Tracheal epithelial cell (primary cell): ENCODE measurements around the gene PIGU. TPM values are rescaled to one million over a fixed set of nuclear protein-coding genes. Genes with fewer than 3 reads are reported as not detected.

Source experiments
- total RNA-seq: library from RNA; depleted of rRNA; stranded (reverse); fragments of >200 nt; gene quantifications from 2 replicates; pipeline ENCODE4 v1.2.1, GENCODE V29; 2014

The PIGU gene
- 4.3 and 8.7 TPM in 2 replicates for total RNA-seq

DNA sequence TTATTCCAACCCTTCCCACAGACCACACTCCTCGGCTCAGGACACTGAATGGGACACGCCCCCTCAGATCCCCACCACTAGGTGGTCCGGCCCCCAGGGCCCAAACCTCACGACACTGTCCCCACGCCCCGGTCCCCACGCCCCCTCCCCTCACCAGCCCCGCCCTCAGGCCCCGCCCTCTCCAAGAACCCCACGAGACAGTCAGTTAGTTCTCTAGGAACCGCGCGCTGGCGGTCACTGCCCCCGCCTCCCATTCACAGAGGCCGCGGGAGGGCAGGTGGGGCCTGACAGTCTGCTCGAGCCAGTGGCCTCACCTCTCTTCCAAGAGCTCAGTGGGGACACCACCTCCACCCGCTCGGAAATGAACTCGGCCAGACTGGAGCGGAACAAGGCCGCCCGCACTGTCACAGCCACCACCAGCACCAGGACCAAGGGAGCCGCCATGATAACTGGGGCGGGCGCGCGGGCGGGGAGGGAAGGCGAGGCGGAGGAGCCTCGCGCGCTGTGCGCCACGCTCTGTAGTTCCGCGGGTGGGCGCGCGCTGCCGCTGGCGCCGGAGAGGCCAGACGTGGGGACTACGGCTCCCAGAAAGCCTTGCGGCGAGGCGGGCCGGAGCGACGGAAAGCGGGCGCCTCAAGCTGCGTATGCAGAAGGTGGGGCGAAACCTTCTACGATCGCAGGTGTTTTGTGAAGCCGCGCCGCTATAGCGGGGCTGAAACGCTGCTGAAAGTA, at the start of gene PIGU:
TSS of gene PIGU (minus strand) at position 451 of the 732 bp plus-strand sequence. CDS start at position 444, 7 bp downstream.

GRCh38 chr20:34704177-34705007, 27.5 kb upstream of the PIGU start, which contains the start of gene TP53INP2:
Gene TP53INP2, plus strand, starts transcription at chr20:34704344. Its CDS starts 4,396 bp downstream, at chr20:34708740.

DNA sequence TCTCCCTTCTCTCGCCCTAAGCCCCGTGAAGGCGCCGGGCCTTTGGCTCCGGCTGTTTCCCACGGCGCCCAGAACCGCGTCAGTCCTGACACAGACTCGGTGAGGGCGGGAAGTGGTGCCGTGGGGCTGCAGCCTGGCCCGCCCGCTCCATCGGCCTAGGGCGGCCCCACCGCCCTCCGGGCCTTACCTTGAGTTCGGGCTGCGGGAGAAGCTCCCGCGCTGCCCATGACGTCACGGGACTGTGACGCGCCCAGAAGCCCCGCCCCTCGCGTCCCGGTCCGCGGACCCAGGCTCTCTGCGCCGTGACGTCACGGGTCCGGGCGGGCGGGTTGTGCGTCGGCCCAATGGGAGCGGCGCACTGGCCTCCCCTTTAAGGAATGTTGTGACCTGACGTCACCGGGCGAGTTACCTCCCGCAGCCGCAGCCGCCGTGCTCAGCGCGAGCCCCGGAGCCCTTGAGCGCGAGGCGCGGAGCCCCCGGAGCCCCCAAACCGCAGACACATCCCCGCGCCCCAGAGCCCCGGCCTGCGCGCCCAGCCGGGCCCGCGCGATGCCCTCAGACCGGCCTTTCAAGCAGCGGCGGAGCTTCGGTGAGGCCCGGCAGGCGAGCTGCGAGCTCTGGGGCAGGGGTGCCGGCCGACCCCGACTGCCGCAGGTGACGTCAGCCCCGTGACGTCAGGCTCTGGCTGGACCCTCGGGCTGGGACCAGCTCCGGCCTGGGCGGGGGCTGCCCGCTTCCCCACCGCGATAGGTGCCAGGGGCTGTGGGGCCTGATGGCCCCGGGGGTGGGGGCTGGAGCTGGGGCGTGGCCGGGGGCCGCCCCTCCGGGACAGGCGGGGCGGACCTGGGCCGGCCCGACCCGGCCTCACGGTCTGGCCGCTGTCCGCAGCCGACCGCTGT, 118.3 kb downstream of the PIGU start, which contains the start of gene MAP1LC3A:
TSS of gene MAP1LC3A (plus strand) at position 399 of the 899 bp plus-strand sequence. CDS start at position 550, 151 bp downstream.

DNA sequence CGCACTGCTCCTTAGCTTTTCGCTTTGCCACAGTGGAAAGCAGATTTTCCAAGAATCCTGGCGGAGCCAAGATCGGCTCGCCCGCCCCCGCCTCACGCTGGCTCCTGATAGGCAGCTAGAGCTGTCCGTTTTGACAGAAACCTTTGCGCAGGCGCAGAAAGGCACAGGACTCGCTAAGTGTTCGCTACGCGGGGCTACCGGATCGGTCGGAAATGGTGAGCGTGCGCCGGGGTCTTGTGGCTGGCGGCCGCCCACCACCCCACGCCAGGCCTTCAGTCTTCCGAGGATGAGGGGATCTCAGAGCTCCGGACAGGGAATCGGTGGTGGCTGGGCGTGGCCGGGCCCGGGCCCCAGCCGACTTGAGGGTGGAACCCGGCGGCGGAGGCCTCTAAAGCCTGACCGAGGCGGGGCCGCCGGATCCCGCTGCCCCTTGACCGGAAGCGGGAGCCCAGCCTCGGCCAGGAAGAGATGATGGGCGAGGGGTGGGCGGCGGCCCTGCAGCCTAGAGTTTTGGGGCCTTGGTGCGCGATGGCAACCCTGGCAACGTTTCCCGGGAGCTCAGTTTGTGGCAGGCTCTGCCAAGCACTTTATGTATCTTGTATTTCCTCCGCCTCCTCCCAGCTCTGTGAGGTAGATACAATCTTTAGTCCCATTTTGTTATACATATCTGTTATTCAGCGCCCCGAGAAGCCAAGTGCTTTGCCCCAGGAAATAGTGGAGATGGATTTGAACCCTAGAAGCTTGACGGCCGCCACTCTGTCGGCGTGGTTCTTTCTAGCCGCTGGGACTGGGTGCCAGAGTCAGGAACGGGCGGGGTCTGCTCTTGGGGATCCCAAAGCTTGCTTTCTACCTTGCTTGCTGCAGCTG, 160.4 kb downstream of the PIGU start, which contains the start of gene DYNLRB1:
TSS of gene DYNLRB1 (plus strand) at position 176 of the 867 bp plus-strand sequence. CDS start at position 213, 37 bp downstream.

Other genes starting within 250 kb of the PIGU start
- 14.7 and 22.9 TPM in 2 replicates for gene DYNLRB1, start 160.7 kb downstream of the PIGU start, total RNA-seq
- gene MAP1LC3A, start 118.4 kb downstream of the PIGU start, total RNA-seq: 8.7 and 16.6 TPM in 2 replicates
- 0.43 and 1.4 TPM in 2 replicates for gene TP53INP2, start 27.3 kb upstream of the PIGU start, total RNA-seq
- gene NCOA6, start 148.6 kb upstream of the PIGU start, total RNA-seq: 5.8 and 7.2 TPM in 2 replicates
- gene GGT7, start 195.8 kb upstream of the PIGU start, total RNA-seq: 4.3 and 7.7 TPM in 2 replicates
- gene ACSS2, start 199.5 kb upstream of the PIGU start, total RNA-seq: 61.4 and 80.7 TPM in 2 replicates